ENCODE results near the gene CASP2.

DNA sequence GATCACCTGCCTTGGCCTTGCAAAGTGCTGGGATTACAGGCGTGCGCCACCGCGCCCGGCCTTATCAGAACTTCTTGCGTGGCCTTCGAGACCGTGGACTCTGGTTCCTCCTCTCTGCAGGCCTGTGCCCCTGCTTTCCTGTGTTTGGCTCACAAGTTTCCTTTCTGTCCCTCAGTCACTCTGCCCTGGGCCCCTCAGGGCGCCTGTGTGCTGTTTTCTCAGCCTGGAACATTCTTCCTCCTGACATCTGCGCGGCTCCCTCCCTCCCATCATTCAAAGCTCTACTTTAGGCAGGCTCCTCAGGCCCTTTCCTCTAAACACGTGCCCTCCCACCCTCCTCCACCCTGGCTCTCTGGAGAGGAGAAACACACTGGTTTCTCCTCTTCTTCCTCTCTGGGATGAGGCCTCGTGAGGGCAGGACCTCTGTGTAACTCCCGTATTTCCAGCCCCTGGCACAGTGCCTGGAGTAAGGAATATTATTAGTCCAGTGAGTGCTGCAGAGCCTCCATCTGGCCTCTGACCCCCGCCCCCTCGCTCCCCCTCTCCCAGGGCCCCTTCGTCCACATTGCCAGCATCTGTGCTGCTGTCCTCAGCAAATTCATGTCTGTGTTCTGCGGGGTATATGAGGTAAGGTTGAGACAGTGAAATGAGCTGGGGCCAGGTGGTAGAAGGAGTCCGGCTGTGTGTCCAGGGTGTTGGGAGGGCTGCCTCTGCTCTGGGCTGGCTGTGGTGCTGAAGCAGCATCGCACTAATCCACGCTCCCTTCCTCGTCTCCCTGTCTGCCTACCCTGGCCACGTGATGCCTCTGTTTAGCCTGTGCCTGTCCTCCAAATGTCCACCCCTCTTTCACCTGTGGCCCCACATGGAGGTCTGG, 34.8 kb downstream of the CASP2 start:
- TF ChIP-seq, protein P1, sequence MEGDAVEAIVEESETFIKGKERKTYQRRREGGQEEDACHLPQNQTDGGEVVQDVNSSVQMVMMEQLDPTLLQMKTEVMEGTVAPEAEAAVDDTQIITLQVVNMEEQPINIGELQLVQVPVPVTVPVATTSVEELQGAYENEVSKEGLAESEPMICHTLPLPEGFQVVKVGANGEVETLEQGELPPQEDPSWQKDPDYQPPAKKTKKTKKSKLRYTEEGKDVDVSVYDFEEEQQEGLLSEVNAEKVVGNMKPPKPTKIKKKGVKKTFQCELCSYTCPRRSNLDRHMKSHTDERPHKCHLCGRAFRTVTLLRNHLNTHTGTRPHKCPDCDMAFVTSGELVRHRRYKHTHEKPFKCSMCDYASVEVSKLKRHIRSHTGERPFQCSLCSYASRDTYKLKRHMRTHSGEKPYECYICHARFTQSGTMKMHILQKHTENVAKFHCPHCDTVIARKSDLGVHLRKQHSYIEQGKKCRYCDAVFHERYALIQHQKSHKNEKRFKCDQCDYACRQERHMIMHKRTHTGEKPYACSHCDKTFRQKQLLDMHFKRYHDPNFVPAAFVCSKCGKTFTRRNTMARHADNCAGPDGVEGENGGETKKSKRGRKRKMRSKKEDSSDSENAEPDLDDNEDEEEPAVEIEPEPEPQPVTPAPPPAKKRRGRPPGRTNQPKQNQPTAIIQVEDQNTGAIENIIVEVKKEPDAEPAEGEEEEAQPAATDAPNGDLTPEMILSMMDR (IDR thresholded peaks at IDR 0.05; ENCODE audit: low read depth, low read length): no peak
- TF ChIP-seq POLR2A (IDR thresholded peaks at IDR 0.05; ENCODE audit: extremely low read depth, insufficient read length) (no peak), MYC (IDR thresholded peaks at IDR 0.05; ENCODE audit: low read depth, low read length) (no peak)
- TF ChIP-seq, protein P2, sequence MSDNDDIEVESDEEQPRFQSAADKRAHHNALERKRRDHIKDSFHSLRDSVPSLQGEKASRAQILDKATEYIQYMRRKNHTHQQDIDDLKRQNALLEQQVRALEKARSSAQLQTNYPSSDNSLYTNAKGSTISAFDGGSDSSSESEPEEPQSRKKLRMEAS (IDR thresholded peaks at IDR 0.05; ENCODE audit: low read depth, low read length): no peak
